Nephron (organoid): ENCODE measurements around the gene COQ2.

Experiments
- H3K27ac Mint-ChIP-seq, 3 experiments: 2 replicates each; pipeline ENCODE4 v1.8.0; 2020; ENCODE audit warnings: mixed read lengths in 3 of 3, mild to moderate bottlenecking in 2 of 3, moderate library complexity in 1 of 3
- H3K27me3 Mint-ChIP-seq: 2 replicates; pipeline ENCODE4 v1.8.0; 2021; ENCODE audit warnings: low read depth, mild to moderate bottlenecking, moderate library complexity, mixed read lengths
- H3K36me3 Mint-ChIP-seq: 2 replicates; pipeline ENCODE4 v1.8.0; 2020; ENCODE audit warnings: low read depth, mixed read lengths
- H3K4me1 Mint-ChIP-seq: 2 replicates; pipeline ENCODE4 v1.8.0; 2020; ENCODE audit warnings: mixed read lengths
- H3K4me3 Mint-ChIP-seq, 3 experiments: 2 replicates each; pipeline ENCODE4 v1.8.0; 2020; ENCODE audit warnings: mild to moderate bottlenecking in 3 of 3, mixed read lengths in 3 of 3, moderate library complexity in 2 of 3
- H3K9me3 Mint-ChIP-seq: 2 replicates; pipeline ENCODE4 v1.8.0; 2020; ENCODE audit warnings: mixed read lengths
- CTCF ChIP-seq, 3 experiments: fragments of 200-600 bp; sonication (generic); IDR thresholded peaks; one replicate each; pipeline ENCODE4 v1.5.0; 2021; ENCODE audit warnings: antibody characterized with exemption in 3 of 3; ENCODE audit not compliant: unreplicated experiment in 3 of 3

The COQ2 gene

GRCh38 chr4:83228231-83228630 lies 56.4 kb downstream of the COQ2 start:
- no peaks in the 10 kb centered on the region for H3K9me3 Mint-ChIP-seq
- H3K4me3 Mint-ChIP-seq, result no peak overlapping the region
- no peaks in the 10 kb centered on the region for H3K27me3 Mint-ChIP-seq
- no peaks in the 10 kb centered on the region for H3K36me3 Mint-ChIP-seq
- H3K4me1 Mint-ChIP-seq, result no peaks in the 10 kb centered on the region
- no peak for TF ChIP-seq CTCF (IDR thresholded peaks at IDR 0.05; ENCODE audit: unreplicated experiment in 3 of 3)
- no peak overlapping the region for H3K27ac Mint-ChIP-seq

GRCh38 chr4:83224502-83225197 lies 59.9 kb downstream of the COQ2 start:
- no peak overlapping the region for H3K4me3 Mint-ChIP-seq
- no peaks in the 10 kb centered on the region for H3K36me3 Mint-ChIP-seq
- no peak for TF ChIP-seq CTCF (IDR thresholded peaks at IDR 0.05; ENCODE audit: unreplicated experiment in 3 of 3)
- no peak overlapping the region for H3K27ac Mint-ChIP-seq
- no peaks in the 10 kb centered on the region for H3K27me3 Mint-ChIP-seq
- no peaks in the 10 kb centered on the region for H3K4me1 Mint-ChIP-seq
- H3K9me3 Mint-ChIP-seq, result no peaks in the 10 kb centered on the region

DNA sequence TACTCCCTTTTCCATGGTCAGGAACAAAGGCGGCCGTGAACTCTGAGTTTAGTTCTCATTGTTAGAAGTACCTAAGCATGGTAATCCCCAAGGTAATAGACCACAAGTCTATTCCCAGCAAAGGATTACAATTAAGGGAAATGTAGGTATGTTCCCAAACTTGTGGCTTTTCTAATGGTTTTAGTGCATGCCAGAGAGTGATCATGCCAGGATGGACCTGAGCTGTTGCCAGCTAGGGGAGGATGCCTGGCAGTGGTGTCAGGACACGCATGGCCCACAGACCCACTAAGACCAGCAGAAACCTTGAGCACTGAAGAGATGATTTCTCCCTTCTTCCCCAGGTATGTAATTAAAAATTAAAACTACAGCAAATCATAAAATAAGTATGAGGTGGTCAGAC lies 60.8 kb downstream of the COQ2 start:
- Mint-ChIP-seq H3K4me3 (no peak overlapping the region), H3K36me3 (no peaks in the 10 kb centered on the region), H3K27ac (no peak overlapping the region), H3K9me3 (no peaks in the 10 kb centered on the region), H3K27me3 (no peaks in the 10 kb centered on the region), H3K4me1 (no peaks in the 10 kb centered on the region)
- TF ChIP-seq CTCF (IDR thresholded peaks at IDR 0.05; ENCODE audit: unreplicated experiment in 3 of 3), result no peak

- Mint-ChIP-seq H3K4me1 (no peaks in the 10 kb centered on the region), H3K36me3 (no peaks in the 10 kb centered on the region), H3K9me3 (no peaks in the 10 kb centered on the region), H3K27ac (no peak overlapping the region), H3K27me3 (no peaks in the 10 kb centered on the region), H3K4me3 (no peak overlapping the region)
- TF ChIP-seq CTCF (IDR thresholded peaks at IDR 0.05; ENCODE audit: unreplicated experiment in 3 of 3), result no peak
Observed at GRCh38 chr4:83221897-83222441, 62.6 kb downstream of the COQ2 start.

- Mint-ChIP-seq H3K36me3 (no peaks in the 10 kb centered on the region), H3K4me1 (no peaks in the 10 kb centered on the region), H3K4me3 (no peak overlapping the region), H3K27ac (no peak overlapping the region), H3K27me3 (no peaks in the 10 kb centered on the region), H3K9me3 (no peaks in the 10 kb centered on the region)
- TF ChIP-seq CTCF (IDR thresholded peaks at IDR 0.05; ENCODE audit: unreplicated experiment in 3 of 3), result no peak
Observed at GRCh38 chr4:83219344-83220331, 65.0 kb downstream of the COQ2 start.
